ENCODE data around the gene CD79B.

The CD79B gene

GRCh38 chr17:63931981-63932561, at the start of gene CD79B:
Gene CD79B (minus strand): TSS chr17:63932331. CDS start chr17:63932261, 70 bp downstream.
- DNase-seq = no peak

GRCh38 chr17:63978272-63979200, 46.4 kb upstream of the CD79B start:
- DNase-seq = no peak

- DNase-seq = no peak
These were observed 44.6 kb upstream of the CD79B start for GRCh38 chr17:63976702-63977101.

GRCh38 chr17:63975541-63976092, 43.5 kb upstream of the CD79B start:
- no peak for DNase-seq

- no peak for DNase-seq
These were observed 42.6 kb upstream of the CD79B start for GRCh38 chr17:63974594-63975192.

- DNase-seq = no peak
These were observed 41.9 kb upstream of the CD79B start for GRCh38 chr17:63973930-63974593.

GRCh38 chr17:63973247-63973646, 41.1 kb upstream of the CD79B start:
- DNase-seq = no peak

- no peak for DNase-seq
These were observed 40.7 kb upstream of the CD79B start, which contains the start of gene SCN4A for GRCh38 chr17:63972796-63973195. Gene SCN4A (minus strand): TSS chr17:63972918. CDS start chr17:63972841, 77 bp downstream.

GRCh38 chr17:63969278-63969677, 37.1 kb upstream of the CD79B start:
- no peak for DNase-seq

GRCh38 chr17:63967953-63968352, 35.8 kb upstream of the CD79B start:
- no peak for DNase-seq

GRCh38 chr17:63966646-63967264, 34.6 kb upstream of the CD79B start:
- no peak for DNase-seq

- DNase-seq = no peak
These were observed 31.0 kb upstream of the CD79B start for GRCh38 chr17:63963123-63963522.

GRCh38 chr17:63962298-63962744, 30.2 kb upstream of the CD79B start:
- no peak for DNase-seq

GRCh38 chr17:63961355-63962212, 29.5 kb upstream of the CD79B start:
- DNase-seq = no peak

- no peak for DNase-seq
These were observed 28.3 kb upstream of the CD79B start for GRCh38 chr17:63960430-63960829.

GRCh38 chr17:63960006-63960405, 27.9 kb upstream of the CD79B start:
- no peak for DNase-seq

GRCh38 chr17:63956296-63956920, 24.3 kb upstream of the CD79B start:
- no peak for DNase-seq

GRCh38 chr17:63955791-63956190, 23.7 kb upstream of the CD79B start:
- DNase-seq = no peak

- DNase-seq = no peak
These were observed 23.1 kb upstream of the CD79B start for GRCh38 chr17:63955232-63955631.

GRCh38 chr17:63954402-63955063, 22.4 kb upstream of the CD79B start:
- DNase-seq = no peak

Data from NCI-H2081 treated with DMSO at 0.1 percent for 48 hours (cell line).